Fibroblast of lung (primary cell): ENCODE results near the gene EPB41. TPM values are rescaled to one million over a fixed set of nuclear protein-coding genes. Genes with fewer than 3 reads are reported as not detected.

Experiments
- DNase-seq, 2 donors: peaks; one replicate each; pipeline versions ENCODE4 v3.0.0 to v3.0.0-alpha.2; 2010; ENCODE audit warnings: low read depth in 2 of 2
- H2AFZ ChIP-seq: 2 replicates; pipeline ENCODE4 v1.5.1; 2012; ENCODE audit warnings: low read length, control low read depth, inconsistent platforms
- H3K27ac ChIP-seq: 2 replicates; pipeline ENCODE4 v1.5.1; 2011; ENCODE audit warnings: low read length, control low read depth; ENCODE audit not compliant: insufficient read depth
- H3K27me3 ChIP-seq: 2 replicates; pipeline ENCODE4 v1.5.1; 2011; ENCODE audit warnings: mild to moderate bottlenecking, low read length; ENCODE audit not compliant: control insufficient read depth, insufficient read depth
- H3K36me3 ChIP-seq: 2 replicates; pipeline ENCODE4 v1.5.1; 2011; ENCODE audit warnings: low read length; ENCODE audit not compliant: control insufficient read depth, insufficient read depth
- H3K4me1 ChIP-seq: 2 replicates; pipeline ENCODE4 v1.5.1; 2011; ENCODE audit warnings: low read length; ENCODE audit not compliant: control insufficient read depth, insufficient read depth; ENCODE audit errors: extremely low read depth
- H3K4me2 ChIP-seq: 2 replicates; pipeline ENCODE4 v1.5.1; 2011; ENCODE audit warnings: low read length, control low read depth; ENCODE audit not compliant: insufficient read depth; ENCODE audit errors: extremely low read depth
- H3K4me3 ChIP-seq, 4 experiments: fragments of 200-600 bp in 1 of 4; sonication (generic) in 1 of 4; replicated peaks in 1 of 4; 2 replicates each; pipeline ENCODE4 v1.5.1; 2011 to 2016; ENCODE audit warnings: low read length in 4 of 4, low read depth in 3 of 4, mild to moderate bottlenecking in 3 of 4, control low read depth in 2 of 4, inconsistent platforms in 1 of 4, mixed read lengths in 1 of 4; ENCODE audit not compliant: insufficient read depth in 1 of 4; ENCODE audit errors: control extremely low read depth in 1 of 4
- H3K79me2 ChIP-seq: 2 replicates; pipeline ENCODE4 v1.5.1; 2012; ENCODE audit warnings: mild to moderate bottlenecking, low read length, inconsistent platforms; ENCODE audit not compliant: control insufficient read depth, insufficient read depth
- H3K9ac ChIP-seq: 2 replicates; pipeline ENCODE4 v1.5.1; 2011; ENCODE audit warnings: mild to moderate bottlenecking, low read length, control low read depth; ENCODE audit not compliant: insufficient read depth
- H3K9me3 ChIP-seq: 2 replicates; pipeline ENCODE4 v1.5.1; 2012; ENCODE audit warnings: low read depth, low read length; ENCODE audit not compliant: control insufficient read depth, insufficient read depth
- H4K20me1 ChIP-seq: 2 replicates; pipeline ENCODE4 v1.5.1; 2011; ENCODE audit warnings: low read length; ENCODE audit not compliant: control insufficient read depth, insufficient read depth; ENCODE audit errors: extremely low read depth
- CTCF ChIP-seq, 2 donors: IDR thresholded peaks in 1 of 2; conservative IDR thresholded peaks in 1 of 2; 1 replicate in 1 of 2; 2 replicates in 1 of 2; pipeline ENCODE4 v1.5.1; 2011 to 2012; ENCODE audit warnings: low read length in 2 of 2, control low read depth in 1 of 2, inconsistent platforms in 1 of 2, low read depth in 1 of 2, mild to moderate bottlenecking in 1 of 2
- EZH2 ChIP-seq: IDR thresholded peaks from 2 replicates; pipeline ENCODE4 v1.5.1; 2012; ENCODE audit warnings: low read length, control low read depth, mild to moderate bottlenecking; ENCODE audit errors: missing control alignments
- polyA plus RNA-seq, 2 donors: library from polyadenylated mRNA; depleted of rRNA in 1 of 2; stranded (reverse) in 1 of 2; unstranded in 1 of 2; fragments of >200 nt; gene quantifications; 2 replicates each; pipeline ENCODE4 v1.2.1, GENCODE V29; 2011 to 2012; ENCODE audit warnings: missing spikeins in 1 of 2
- total RNA-seq: library from RNA; depleted of rRNA; stranded (reverse); fragments of >200 nt; gene quantifications from 2 replicates; pipeline ENCODE4 v1.2.1, GENCODE V29; 2014

The EPB41 gene
- total and polyA plus RNA-seq, 2 donors (not counting 1 experiment from before 2014, with no cell fraction given) = 7.4 to 38.0 TPM

- TF ChIP-seq CTCF (conservative IDR thresholded peaks at IDR 0.05 in 1 of 2, IDR thresholded peaks at IDR 0.05 in 1 of 2; ENCODE audit: low read depth in 1 of 2, low read length in 2 of 2) = no peak
- no peak for TF ChIP-seq EZH2
- H3K9me3 ChIP-seq = no peaks in the 10 kb centered on the region
- no peaks in the 10 kb centered on the region for H3K79me2 ChIP-seq
- no peaks in the 10 kb centered on the region for H3K27me3 ChIP-seq
- no peak overlapping the region for H3K4me3 ChIP-seq
- H3K27ac ChIP-seq = no peak overlapping the region
- no peak for DNase-seq
- no peaks in the 10 kb centered on the region for H4K20me1 ChIP-seq
- H3K36me3 ChIP-seq = no peaks in the 10 kb centered on the region
- no peak overlapping the region for H3K9ac ChIP-seq
- H2AFZ ChIP-seq = no peak overlapping the region
- H3K4me2 ChIP-seq = no peak overlapping the region
- H3K4me1 ChIP-seq = no peaks in the 10 kb centered on the region
Measured at GRCh38 chr1:28921286-28921869, 7.0 kb downstream of the EPB41 start.

- DNase-seq = no peak
- Histone ChIP-seq H3K4me1 (no peaks in the 10 kb centered on the region), H3K36me3 (no peaks in the 10 kb centered on the region), H3K9me3 (no peaks in the 10 kb centered on the region), H3K9ac (no peak overlapping the region), H2AFZ (no peak overlapping the region), H3K4me3 (no peak overlapping the region), H3K27ac (no peak overlapping the region), H3K27me3 (no peaks in the 10 kb centered on the region), H4K20me1 (no peaks in the 10 kb centered on the region), H3K79me2 (no peaks in the 10 kb centered on the region), H3K4me2 (no peak overlapping the region)
- TF ChIP-seq CTCF (conservative IDR thresholded peaks at IDR 0.05 in 1 of 2, IDR thresholded peaks at IDR 0.05 in 1 of 2; ENCODE audit: low read depth in 1 of 2, low read length in 2 of 2) (no peak), EZH2 (no peak)
Measured at GRCh38 chr1:28925350-28925891, 11.1 kb downstream of the EPB41 start.

- Histone ChIP-seq H3K27ac (no peak overlapping the region), H3K9me3 (no peaks in the 10 kb centered on the region), H4K20me1 (no peaks in the 10 kb centered on the region), H3K79me2 (no peaks in the 10 kb centered on the region), H3K27me3 (no peaks in the 10 kb centered on the region), H3K4me3 (no peak overlapping the region), H3K9ac (no peak overlapping the region), H3K4me2 (no peak overlapping the region), H2AFZ (no peak overlapping the region), H3K4me1 (no peaks in the 10 kb centered on the region), H3K36me3 (no peaks in the 10 kb centered on the region)
- TF ChIP-seq EZH2 (no peak), CTCF (conservative IDR thresholded peaks at IDR 0.05 in 1 of 2, IDR thresholded peaks at IDR 0.05 in 1 of 2; ENCODE audit: low read depth in 1 of 2, low read length in 2 of 2) (no peak)
- no peak for DNase-seq
Measured at GRCh38 chr1:28926629-28927265, 12.4 kb downstream of the EPB41 start.
